Measurements from ENCODE around the gene ANKRD9.
"Not testable (repeated sequence)": the region's sequence is repeated elsewhere in the genome, so short reads cannot be mapped to it uniquely, and the experiment has no call there.

Gene ANKRD9

GRCh38 chr14:102539544-102540314, 30.2 kb upstream of the ANKRD9 start:
- H3K27ac ChIP-seq, result peak overlapping the region in 4 of 21 experiments; percentile 2 to 56 (median 35)

DNA sequence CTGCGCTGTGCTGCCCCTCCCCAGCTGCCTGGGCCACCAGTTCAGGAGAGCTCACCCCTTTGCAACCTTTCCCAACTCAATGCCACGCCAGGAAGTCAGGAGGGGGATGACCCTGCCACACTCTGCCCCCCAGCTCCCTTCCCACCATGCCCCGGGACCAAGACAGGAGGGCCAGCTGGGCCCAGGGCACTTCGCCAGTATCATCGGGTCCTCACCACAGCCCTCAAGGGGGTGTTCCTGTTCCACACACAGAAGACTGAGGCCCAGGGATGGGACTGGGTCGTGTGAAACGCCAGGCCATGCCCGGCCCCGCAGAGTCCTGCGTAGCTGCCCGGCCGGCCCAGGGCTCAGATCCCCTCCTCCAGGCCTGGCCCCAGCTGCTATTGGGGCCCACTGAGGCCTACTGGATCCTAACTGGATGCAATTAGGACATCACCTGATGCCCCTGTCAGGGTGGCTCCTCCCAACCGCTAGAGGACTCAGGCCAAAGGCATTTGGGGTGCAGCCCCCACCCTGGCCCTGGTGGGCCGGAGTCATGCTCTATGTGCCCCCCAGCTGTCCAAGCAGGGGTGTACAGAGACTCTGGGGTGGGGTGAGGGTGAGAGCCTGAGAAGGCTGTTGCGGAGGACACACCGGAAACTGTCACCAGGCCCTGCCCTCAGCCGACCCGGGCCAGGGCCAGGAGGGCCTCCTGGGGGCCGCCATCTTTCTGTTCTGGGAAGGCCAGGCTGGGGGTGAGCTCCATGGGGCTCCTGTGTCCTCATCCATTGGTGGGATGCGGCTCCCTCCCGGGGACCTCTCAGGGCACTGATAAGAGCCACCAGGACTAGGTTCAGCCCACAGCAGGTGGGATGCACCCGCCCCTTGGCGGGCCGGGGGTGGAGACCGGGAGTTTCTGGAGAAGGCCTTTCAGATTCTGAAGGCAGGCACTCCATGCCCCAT, 29.3 kb upstream of the ANKRD9 start:
- H3K4me3 ChIP-seq, result no peak overlapping the region
- H3K27ac ChIP-seq, result no peak overlapping the region

More at GRCh38 chr14:102539544-102540314, 30.2 kb upstream of the ANKRD9 start:
- no peak overlapping the region for H3K4me3 ChIP-seq

GRCh38 chr14:102537981-102538601, 28.5 kb upstream of the ANKRD9 start:
- H3K4me3 ChIP-seq, result no peak overlapping the region
- H3K27ac ChIP-seq, result no peak overlapping the region

GRCh38 chr14:102532204-102532658, 22.7 kb upstream of the ANKRD9 start:
- no peak overlapping the region for H3K4me3 ChIP-seq
- peak overlapping the region in 3 of 21 experiments; percentile 40 to 74 (median 58) for H3K27ac ChIP-seq

DNA sequence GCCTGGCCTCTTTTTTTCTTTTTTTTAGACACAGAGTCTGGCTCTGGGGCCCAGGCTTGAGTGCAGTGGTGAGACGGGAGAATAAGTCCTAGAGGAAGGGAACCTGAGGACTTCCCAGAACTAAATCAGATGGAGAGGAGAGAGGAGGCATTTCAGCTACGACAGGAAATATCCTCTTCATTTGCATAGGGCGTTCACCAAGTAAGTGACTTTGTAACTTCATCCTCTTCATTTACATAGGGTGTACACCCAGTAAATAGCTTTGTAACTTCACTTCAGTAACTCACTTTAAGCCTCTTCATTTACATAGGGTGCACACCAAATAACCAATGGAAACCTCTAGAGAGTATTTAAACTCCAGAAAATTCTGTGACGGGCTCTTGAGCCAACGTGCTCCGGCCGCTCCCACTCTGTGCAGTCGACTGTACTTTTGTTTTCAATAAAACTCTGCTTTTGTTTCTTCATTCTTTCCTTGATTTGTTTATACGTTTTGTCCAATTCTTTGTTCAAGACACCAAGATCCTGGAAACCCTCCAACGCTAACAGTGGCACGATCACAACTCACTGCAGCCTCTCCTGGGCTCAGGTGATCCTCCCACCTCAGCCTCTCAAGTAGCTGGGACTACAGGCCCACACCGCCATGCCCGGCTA, 21.4 kb upstream of the ANKRD9 start:
- no peak overlapping the region for H3K4me3 ChIP-seq
- peak overlapping the region in 17 of 21 experiments; percentile 6 to 75 (median 41) for H3K27ac ChIP-seq

GRCh38 chr14:102528431-102529170, 19.0 kb upstream of the ANKRD9 start:
- Histone ChIP-seq H3K4me3 (no peak overlapping the region), H3K27ac (peak overlapping the region in 12 of 21 experiments; percentile 29 to 76 (median 44))

- H3K27ac ChIP-seq, result peak overlapping the region in 7 of 21 experiments; percentile 67 to 88 (median 83)
- no peak overlapping the region for H3K4me3 ChIP-seq
These were observed 16.4 kb upstream of the ANKRD9 start for GRCh38 chr14:102525929-102526497.

DNA sequence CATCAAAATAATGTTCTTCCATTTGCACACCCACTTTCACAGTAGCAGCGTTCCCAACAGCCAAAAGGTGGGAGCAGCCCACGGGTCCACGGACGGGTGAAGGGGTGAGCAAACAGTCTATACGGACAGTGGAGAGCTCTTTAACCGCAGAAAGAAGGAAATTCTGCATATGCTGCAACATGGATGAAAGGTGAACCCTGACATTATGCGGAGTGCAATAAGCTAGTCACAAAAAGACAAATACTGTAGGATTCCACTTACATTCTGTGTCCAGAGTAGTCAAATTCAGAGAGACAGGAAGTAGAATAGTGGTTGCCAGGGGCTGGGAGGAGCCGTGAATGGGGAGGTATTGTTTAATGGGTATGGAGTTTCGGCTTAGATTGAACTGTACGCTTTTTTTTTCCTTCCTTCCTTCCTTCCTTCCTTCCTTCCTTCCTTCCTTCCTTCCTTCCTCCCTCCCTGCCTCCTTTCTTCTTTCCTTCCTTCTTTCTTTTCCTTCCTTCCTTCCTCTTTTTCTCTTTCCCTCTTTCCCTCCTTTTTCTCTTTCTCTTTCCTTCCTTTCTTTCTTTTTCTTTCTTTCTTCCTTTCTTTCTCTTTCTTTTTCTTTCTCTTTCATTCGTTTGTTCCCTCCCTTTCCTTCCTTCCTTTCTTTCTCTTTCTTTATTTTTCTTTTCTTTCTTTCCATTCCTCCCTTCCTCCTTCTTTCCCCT, 15.8 kb upstream of the ANKRD9 start:
- Histone ChIP-seq H3K27ac (peak overlapping the region in 19 of 21 experiments; percentile 54 to 88 (median 76)), H3K4me3 (peak overlapping the region; percentile 37 to 59 (median 54))

GRCh38 chr14:102524451-102525218, 15.1 kb upstream of the ANKRD9 start:
- Histone ChIP-seq H3K27ac (peak overlapping the region in 20 of 21 experiments; percentile 54 to 88 (median 75)), H3K4me3 (peak overlapping the region; percentile 37 to 59 (median 54))

DNA sequence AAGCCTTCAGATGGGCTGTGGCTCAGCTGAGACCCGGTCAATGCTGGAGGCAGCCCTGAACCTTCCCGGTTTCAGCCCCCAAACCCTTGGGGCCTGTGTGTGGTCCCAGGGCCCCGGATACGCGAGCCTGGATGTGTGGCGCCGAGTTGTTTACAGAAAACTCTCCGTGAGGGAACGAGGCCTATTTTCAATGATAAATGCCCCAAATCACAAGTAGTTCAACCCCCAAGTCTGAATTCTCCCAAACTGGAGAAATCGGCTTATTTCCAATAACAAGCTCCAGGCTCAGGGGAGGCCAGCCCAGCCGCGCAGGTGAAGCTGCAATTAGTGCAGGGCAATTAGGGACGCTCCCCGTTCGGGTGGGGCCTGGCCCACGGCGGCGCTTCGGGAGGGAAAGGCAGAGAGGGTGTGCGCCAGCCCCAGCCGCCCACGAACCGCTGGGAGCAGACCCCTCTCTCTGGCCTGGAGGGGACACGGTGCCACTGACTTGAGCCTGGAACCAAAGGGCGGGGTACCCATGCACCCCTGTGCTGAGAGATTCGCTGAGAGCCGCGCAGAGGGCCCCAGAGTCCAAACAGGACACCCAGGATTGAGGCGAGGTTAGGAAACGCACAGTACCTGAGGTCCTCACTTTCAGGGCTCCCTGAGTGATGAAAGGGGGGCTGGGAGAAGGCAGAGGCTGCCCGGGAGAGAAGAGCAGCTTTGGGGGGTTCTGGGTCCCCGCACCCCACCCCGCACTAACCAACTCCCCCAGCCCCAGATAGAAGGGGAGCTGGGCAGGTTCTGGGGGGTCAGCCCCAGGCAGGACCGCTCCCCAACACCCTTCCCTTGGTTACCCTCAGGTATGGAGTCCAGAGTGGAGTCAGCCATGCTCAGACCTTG, 14.2 kb upstream of the ANKRD9 start:
- H3K27ac ChIP-seq, result peak overlapping the region in 19 of 21 experiments; percentile 33 to 88 (median 74)
- peak overlapping the region; percentile 37 to 59 (median 54) for H3K4me3 ChIP-seq

DNA sequence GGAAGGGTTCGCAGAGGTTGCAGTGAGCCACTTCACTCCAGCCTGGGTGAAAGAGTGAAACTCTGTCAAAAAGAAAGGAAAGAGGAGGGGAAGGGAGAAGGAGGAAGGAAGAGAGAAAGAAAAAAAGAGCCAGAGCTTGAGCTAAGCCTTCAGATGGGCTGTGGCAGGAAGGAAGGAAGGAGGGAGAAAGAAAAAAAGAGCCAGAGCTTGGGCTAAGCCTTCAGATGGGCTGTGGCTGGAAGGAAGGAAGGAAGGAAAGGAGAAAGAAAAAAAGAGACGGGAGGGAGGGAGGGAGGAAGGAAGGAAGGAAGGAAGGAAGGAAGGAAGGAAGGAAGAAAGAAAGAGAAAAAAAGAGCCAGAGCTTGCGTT, 13.6 kb upstream of the ANKRD9 start:
- H3K4me3 ChIP-seq, result no peak overlapping the region
- H3K27ac ChIP-seq, result peak overlapping the region in 5 of 21 experiments; percentile 71 to 86 (median 82)

- H3K27ac ChIP-seq, H3K4me3 ChIP-seq: not testable (repeated sequence)
These were observed 10.1 kb upstream of the ANKRD9 start for GRCh38 chr14:102519709-102520108.

GRCh38 chr14:102518063-102518648, 8.6 kb upstream of the ANKRD9 start:
- H3K4me3 ChIP-seq, result no peak overlapping the region
- H3K27ac ChIP-seq, result no peak overlapping the region

DNA sequence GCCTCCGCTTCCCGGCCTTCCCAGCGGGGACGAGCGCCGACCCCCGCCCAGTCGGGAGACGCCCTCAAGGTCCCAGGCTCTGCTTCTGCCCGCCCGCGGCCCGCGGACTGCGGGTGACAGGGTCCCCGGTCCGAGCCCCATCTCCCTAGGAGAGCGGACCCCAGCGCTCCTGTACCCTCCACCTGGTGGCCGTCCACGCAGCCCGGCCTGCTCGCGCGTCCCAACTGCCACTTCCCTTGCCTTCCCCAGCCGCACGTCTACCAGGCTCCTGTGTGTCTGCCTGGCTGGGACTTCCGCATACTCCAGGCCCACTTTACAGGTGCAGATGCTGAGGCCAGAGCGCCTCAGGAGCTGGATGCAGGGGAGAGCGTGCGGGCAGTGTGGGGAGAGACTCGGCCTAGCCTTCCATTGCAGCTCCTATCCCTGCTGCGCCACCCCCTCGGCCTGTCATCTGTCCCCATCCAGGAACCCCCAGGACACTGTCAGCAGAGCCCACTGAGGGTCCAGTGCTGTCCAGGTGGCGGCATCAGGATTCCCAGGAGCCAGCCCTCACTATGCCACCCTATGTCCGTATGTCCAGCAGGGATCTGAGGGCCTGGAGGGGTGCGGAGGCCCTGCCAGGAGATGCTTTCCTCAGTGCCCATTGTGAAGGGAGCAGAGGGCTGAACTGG, 8.0 kb upstream of the ANKRD9 start:
- Histone ChIP-seq H3K4me3 (peak overlapping the region; percentile 61 to 85 (median 67)), H3K27ac (peak overlapping the region; percentile 40 to 92 (median 78))

All from skin epidermis (tissue), 12 donors.